HEK293 (cell line): ENCODE data around the gene PTH1R.

Source experiments
- CTCF ChIA-PET: fragments of 350-600 bp; formaldehyde crosslinking; extraction: SDS; loops from one replicate; lab custom pipeline; 2021; ENCODE audit warnings: antibody characterized with exemption; lab: Yijun Ruan, JAX
- POLR2A ChIA-PET: fragments of 300-600 bp; formaldehyde crosslinking; extraction: SDS; loops from one replicate; lab custom pipeline; 2020; ENCODE audit warnings: antibody characterized with exemption, inconsistent platforms; lab: Yijun Ruan, JAX
- H3K27ac ChIP-seq: fragments of 200-500 bp; sonication (Bioruptor generic); 2 replicates; pipeline ENCODE4 v1.5.1; 2014; ENCODE audit warnings: low read depth, low read length, control low read depth, inconsistent platforms; ENCODE audit errors: extremely low read depth
- H3K36me3 ChIP-seq, 2 experiments: fragments of 200-500 bp in 1 of 2; sonication (Bioruptor generic) in 1 of 2; 1 replicate in 1 of 2; 2 replicates in 1 of 2; pipeline ENCODE4 v1.5.1; 2014 to 2017; ENCODE audit warnings: inconsistent platforms in 2 of 2, low read length in 2 of 2; ENCODE audit not compliant: control insufficient read depth in 2 of 2, insufficient read depth in 1 of 2
- H3K4me1 ChIP-seq: fragments of 200-500 bp; sonication (Bioruptor generic); 2 replicates; pipeline ENCODE4 v1.5.1; 2014; ENCODE audit warnings: mild to moderate bottlenecking, low read length, inconsistent platforms; ENCODE audit not compliant: control insufficient read depth, insufficient read depth
- H3K4me3 ChIP-seq: 2 replicates; pipeline ENCODE4 v1.5.1; 2011; ENCODE audit warnings: low read depth, mild to moderate bottlenecking, control low read depth, low read length, moderate library complexity
- H3K9me3 ChIP-seq: fragments of 200-500 bp; sonication (Bioruptor generic); 2 replicates; pipeline ENCODE4 v1.5.1; 2014; ENCODE audit warnings: low read depth, low read length, inconsistent platforms; ENCODE audit not compliant: control insufficient read depth, insufficient read depth
- KLF7 ChIP-seq: fragments of 450-650 bp; formaldehyde crosslinking; IDR thresholded peaks from 2 replicates; pipeline ENCODE4 v1.5.1; 2016; ENCODE audit warnings: missing biosample characterization, missing genetic modification characterization, borderline replicate concordance
- PRDM2 ChIP-seq: fragments of 450-650 bp; formaldehyde crosslinking; IDR thresholded peaks from 2 replicates; pipeline ENCODE4 v1.5.1; 2016; ENCODE audit warnings: missing biosample characterization, missing genetic modification characterization, borderline replicate concordance
- SP3 ChIP-seq: fragments of 450-650 bp; formaldehyde crosslinking; IDR thresholded peaks from 2 replicates; pipeline ENCODE4 v1.5.1; 2016; ENCODE audit warnings: missing biosample characterization, missing genetic modification characterization
- ZBTB48 ChIP-seq: fragments of 450-650 bp; formaldehyde crosslinking; IDR thresholded peaks from 2 replicates; pipeline ENCODE4 v1.5.1; 2016; ENCODE audit warnings: missing biosample characterization, missing genetic modification characterization
- ZBTB8A ChIP-seq: fragments of 450-650 bp; formaldehyde crosslinking; IDR thresholded peaks from 2 replicates; pipeline ENCODE4 v1.5.1; 2016; ENCODE audit warnings: missing biosample characterization, missing genetic modification characterization
- ZFP37 ChIP-seq: fragments of 450-650 bp; formaldehyde crosslinking; IDR thresholded peaks from 2 replicates; pipeline ENCODE4 v1.5.1; 2016; ENCODE audit warnings: missing biosample characterization, missing genetic modification characterization
- ZNF157 ChIP-seq: fragments of 450-650 bp; formaldehyde crosslinking; IDR thresholded peaks from 2 replicates; pipeline ENCODE4 v1.5.1; 2016; ENCODE audit warnings: missing biosample characterization, missing genetic modification characterization
- ZNF280C ChIP-seq: fragments of 450-650 bp; formaldehyde crosslinking; IDR thresholded peaks from 2 replicates; pipeline ENCODE4 v1.5.1; 2016; ENCODE audit warnings: missing biosample characterization, missing genetic modification characterization
- ZNF398 ChIP-seq: fragments of 450-650 bp; formaldehyde crosslinking; IDR thresholded peaks from 2 replicates; pipeline ENCODE4 v1.5.1; 2017; ENCODE audit warnings: missing biosample characterization, missing genetic modification characterization
- ZNF529 ChIP-seq: fragments of 450-650 bp; formaldehyde crosslinking; IDR thresholded peaks from 2 replicates; pipeline ENCODE4 v1.5.1; 2017; ENCODE audit warnings: missing genetic modification characterization, missing biosample characterization; ENCODE audit not compliant: insufficient replicate concordance
- ZNF549 ChIP-seq: fragments of 450-650 bp; IDR thresholded peaks from 2 replicates; pipeline ENCODE4 v1.5.1; 2018; ENCODE audit warnings: missing biosample characterization, missing genetic modification characterization, mild to moderate bottlenecking, inconsistent platforms, moderate library complexity
- ZNF580 ChIP-seq: fragments of 450-650 bp; formaldehyde crosslinking; IDR thresholded peaks from 2 replicates; pipeline ENCODE4 v1.5.1; 2016; ENCODE audit warnings: missing biosample characterization, missing genetic modification characterization
- ZNF610 ChIP-seq: fragments of 450-650 bp; formaldehyde crosslinking; IDR thresholded peaks from 2 replicates; pipeline ENCODE4 v1.5.1; 2016; ENCODE audit warnings: missing biosample characterization, missing genetic modification characterization, borderline replicate concordance
- ZNF654 ChIP-seq: fragments of 450-650 bp; formaldehyde crosslinking; IDR thresholded peaks from 2 replicates; pipeline ENCODE4 v1.5.1; 2016; ENCODE audit warnings: low read depth, missing biosample characterization, missing genetic modification characterization
- ZNF664 ChIP-seq: fragments of 450-650 bp; formaldehyde crosslinking; IDR thresholded peaks from 2 replicates; pipeline ENCODE4 v1.5.1; 2016; ENCODE audit warnings: missing biosample characterization, missing genetic modification characterization
- ZSCAN30 ChIP-seq: fragments of 450-650 bp; IDR thresholded peaks from 2 replicates; pipeline ENCODE4 v1.5.1; 2018; ENCODE audit warnings: missing biosample characterization, mild to moderate bottlenecking, missing genetic modification characterization, moderate library complexity
- ZSCAN5A ChIP-seq: fragments of 450-650 bp; formaldehyde crosslinking; IDR thresholded peaks from 2 replicates; pipeline ENCODE4 v1.5.1; 2016; ENCODE audit warnings: missing biosample characterization, missing genetic modification characterization
- TF ChIP-seq, protein P1 (sequence below): fragments of 450-650 bp; formaldehyde crosslinking; conservative IDR thresholded peaks from 2 replicates; pipeline ENCODE4 v1.5.1; 2016; ENCODE audit warnings: low read depth, missing biosample characterization, missing genetic modification characterization

Gene PTH1R

DNA sequence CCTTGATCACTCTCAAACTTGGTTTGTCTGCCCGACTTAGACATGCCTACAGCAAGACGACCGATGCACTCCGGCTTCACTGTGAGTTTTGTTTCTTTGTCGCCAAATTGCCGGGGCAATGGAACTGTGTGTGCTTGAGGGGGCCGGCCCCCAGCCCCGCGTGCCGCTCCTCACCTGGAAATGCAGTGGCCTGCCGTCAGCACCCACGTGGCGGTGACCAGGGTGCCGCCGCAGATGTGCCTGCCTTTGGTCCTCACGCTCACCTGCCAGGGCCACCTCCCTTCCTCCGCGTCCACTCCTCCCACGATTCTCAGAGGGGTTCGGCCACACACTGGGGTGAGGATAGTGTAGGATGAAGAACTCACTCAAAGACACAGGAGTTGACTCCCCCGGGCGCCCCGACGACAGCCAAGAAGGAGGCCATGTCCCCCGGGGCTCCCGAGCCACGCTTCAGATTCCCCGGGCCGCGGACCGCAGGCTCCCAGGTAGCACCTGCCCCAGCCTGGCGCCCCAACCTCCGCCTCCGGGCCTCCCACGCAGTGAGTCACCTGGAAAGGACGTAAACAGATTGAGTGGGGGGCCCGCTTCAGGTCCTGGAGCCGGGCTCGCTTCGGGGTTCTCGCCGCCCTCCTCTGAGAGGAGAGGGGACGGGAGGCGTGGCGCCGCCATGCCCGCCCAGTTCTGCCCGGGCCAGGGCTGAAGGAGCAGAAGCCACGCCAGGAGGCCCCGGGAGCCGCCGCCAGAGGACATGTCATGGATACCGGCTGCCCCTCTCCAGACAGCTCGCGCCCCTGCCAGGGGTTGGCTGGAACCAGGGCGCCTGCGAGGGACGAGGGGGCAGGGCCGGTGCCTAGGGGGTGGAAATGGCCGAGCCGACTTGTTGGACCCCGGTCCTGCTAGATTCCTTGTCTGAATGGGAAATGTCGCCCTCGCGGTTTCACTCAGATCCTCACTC, 43.9 kb upstream of the PTH1R start:
- H3K27ac ChIP-seq: no peak overlapping the region
- ChIA-PET CTCF (no interaction called here), POLR2A (no interaction called here)
- H3K4me1 ChIP-seq: no peaks in the 10 kb centered on the region
- no peak for TF ChIP-seq ZSCAN30 (tag by site-specific recombination)
- TF ChIP-seq ZNF529 (tag by site-specific recombination): no peak
- TF ChIP-seq ZNF580 (tag by site-specific recombination): no peak
- no peak for TF ChIP-seq ZNF157 (tag by site-specific recombination)
- no peak for TF ChIP-seq ZNF654
- TF ChIP-seq PRDM2 (tag by site-specific recombination): no peak
- no peak for TF ChIP-seq KLF7 (tag by site-specific recombination)
- no peak for TF ChIP-seq ZNF664 (tag by site-specific recombination)
- TF ChIP-seq ZNF280C (tag by site-specific recombination): no peak
- no peaks in the 10 kb centered on the region for H3K9me3 ChIP-seq
- H3K36me3 ChIP-seq: no peaks in the 10 kb centered on the region
- no peak overlapping the region for H3K4me3 ChIP-seq

DNA sequence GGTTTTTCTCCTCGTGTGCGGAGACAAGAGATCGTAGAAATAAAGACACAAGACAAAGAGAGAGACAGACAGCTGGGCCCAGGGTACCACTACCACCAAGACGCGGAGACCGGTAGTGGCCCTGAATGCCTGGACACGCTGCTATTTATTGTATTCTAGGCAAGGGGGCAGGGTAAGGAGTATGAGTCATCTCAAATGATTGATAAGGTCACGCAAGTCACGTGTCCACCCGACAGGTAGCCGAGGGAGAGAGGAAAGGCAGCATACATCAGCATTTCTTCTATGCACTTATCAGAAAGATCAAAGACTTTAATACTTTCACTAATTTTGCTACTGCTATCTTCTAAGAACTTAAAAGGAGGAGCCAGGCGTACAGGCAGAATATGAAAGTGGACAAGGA, 42.5 kb upstream of the PTH1R start:
- no peak overlapping the region for H3K4me3 ChIP-seq
- ChIA-PET POLR2A (no interaction called here), CTCF (interaction anchor here (1.6 kb wide), 1 partner anchor 11 kb away, joined by 4 read pairs; no protein-coding TSS in a partner anchor)
- TF ChIP-seq ZBTB8A (tag by site-specific recombination): no peak
- no peak for TF ChIP-seq SP3 (tag by site-specific recombination)
- no peak for TF ChIP-seq ZSCAN5A (tag by site-specific recombination)
- TF ChIP-seq, protein P1, sequence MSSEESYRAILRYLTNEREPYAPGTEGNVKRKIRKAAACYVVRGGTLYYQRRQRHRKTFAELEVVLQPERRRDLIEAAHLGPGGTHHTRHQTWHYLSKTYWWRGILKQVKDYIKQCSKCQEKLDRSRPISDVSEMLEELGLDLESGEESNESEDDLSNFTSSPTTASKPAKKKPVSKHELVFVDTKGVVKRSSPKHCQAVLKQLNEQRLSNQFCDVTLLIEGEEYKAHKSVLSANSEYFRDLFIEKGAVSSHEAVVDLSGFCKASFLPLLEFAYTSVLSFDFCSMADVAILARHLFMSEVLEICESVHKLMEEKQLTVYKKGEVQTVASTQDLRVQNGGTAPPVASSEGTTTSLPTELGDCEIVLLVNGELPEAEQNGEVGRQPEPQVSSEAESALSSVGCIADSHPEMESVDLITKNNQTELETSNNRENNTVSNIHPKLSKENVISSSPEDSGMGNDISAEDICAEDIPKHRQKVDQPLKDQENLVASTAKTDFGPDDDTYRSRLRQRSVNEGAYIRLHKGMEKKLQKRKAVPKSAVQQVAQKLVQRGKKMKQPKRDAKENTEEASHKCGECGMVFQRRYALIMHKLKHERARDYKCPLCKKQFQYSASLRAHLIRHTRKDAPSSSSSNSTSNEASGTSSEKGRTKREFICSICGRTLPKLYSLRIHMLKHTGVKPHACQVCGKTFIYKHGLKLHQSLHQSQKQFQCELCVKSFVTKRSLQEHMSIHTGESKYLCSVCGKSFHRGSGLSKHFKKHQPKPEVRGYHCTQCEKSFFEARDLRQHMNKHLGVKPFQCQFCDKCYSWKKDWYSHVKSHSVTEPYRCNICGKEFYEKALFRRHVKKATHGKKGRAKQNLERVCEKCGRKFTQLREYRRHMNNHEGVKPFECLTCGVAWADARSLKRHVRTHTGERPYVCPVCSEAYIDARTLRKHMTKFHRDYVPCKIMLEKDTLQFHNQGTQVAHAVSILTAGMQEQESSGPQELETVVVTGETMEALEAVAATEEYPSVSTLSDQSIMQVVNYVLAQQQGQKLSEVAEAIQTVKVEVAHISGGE (tag by site-specific recombination): no peak
- no peak for TF ChIP-seq ZNF549 (tag by site-specific recombination)
- no peak for TF ChIP-seq ZBTB48 (tag by site-specific recombination)
- no peak for TF ChIP-seq ZFP37 (tag by site-specific recombination)
- TF ChIP-seq ZNF610 (tag by site-specific recombination): no peak
- TF ChIP-seq ZNF398 (tag by site-specific recombination): no peak

More for the DNA sequence above, 42.5 kb upstream of the PTH1R start:
- H3K27ac ChIP-seq: no peak overlapping the region
- no peaks in the 10 kb centered on the region for H3K4me1 ChIP-seq
- no peaks in the 10 kb centered on the region for H3K36me3 ChIP-seq
- H3K9me3 ChIP-seq: no peaks in the 10 kb centered on the region
